ENCODE data around the gene MUC16.
"Not testable (repeated sequence)": the region's sequence is repeated elsewhere in the genome, so short reads cannot be mapped to it uniquely, and the experiment has no call there.

The MUC16 gene
- total RNA-seq: 0.09 to 0.30 reads per million in 2 experiments

GRCh38 chr19:9009935-9010651, at the start of gene MUC16:
TSS of gene MUC16 (minus strand) at chr19:9010409.
- no peak for DNase-seq (ENCODE audit: low read depth)

- no peak for DNase-seq (ENCODE audit: low read depth)
Measured at GRCh38 chr19:9058905-9059667, 48.9 kb upstream of the MUC16 start.

GRCh38 chr19:9057505-9058258, 47.5 kb upstream of the MUC16 start:
- no peak for DNase-seq (ENCODE audit: low read depth)

GRCh38 chr19:9056131-9056530, 45.9 kb upstream of the MUC16 start:
- DNase-seq (ENCODE audit: low read depth): not testable (repeated sequence)

- DNase-seq (ENCODE audit: low read depth): no peak
Measured at GRCh38 chr19:9054765-9055164, 44.6 kb upstream of the MUC16 start.

- DNase-seq (ENCODE audit: low read depth): no peak
Measured at GRCh38 chr19:9054207-9054606, 44.0 kb upstream of the MUC16 start.

- DNase-seq (ENCODE audit: low read depth): not testable (repeated sequence)
Measured at GRCh38 chr19:9053674-9054073, 43.5 kb upstream of the MUC16 start.

GRCh38 chr19:9052894-9053293, 42.7 kb upstream of the MUC16 start:
- no peak for DNase-seq (ENCODE audit: low read depth)

GRCh38 chr19:9046694-9047093, 36.5 kb upstream of the MUC16 start:
- no peak for DNase-seq (ENCODE audit: low read depth)

- DNase-seq (ENCODE audit: low read depth): no peak
Measured at GRCh38 chr19:9044449-9044848, 34.2 kb upstream of the MUC16 start.

GRCh38 chr19:9043524-9043923, 33.3 kb upstream of the MUC16 start:
- no peak for DNase-seq (ENCODE audit: low read depth)

- DNase-seq (ENCODE audit: low read depth): no peak
Measured at GRCh38 chr19:9041023-9041422, 30.8 kb upstream of the MUC16 start.

GRCh38 chr19:9040131-9040530, 29.9 kb upstream of the MUC16 start:
- DNase-seq (ENCODE audit: low read depth): no peak

GRCh38 chr19:9039728-9040127, 29.5 kb upstream of the MUC16 start:
- DNase-seq (ENCODE audit: low read depth): no peak

- DNase-seq (ENCODE audit: low read depth): no peak
Measured at GRCh38 chr19:9037400-9038062, 27.3 kb upstream of the MUC16 start.

- DNase-seq (ENCODE audit: low read depth): no peak
Measured at GRCh38 chr19:9032136-9032631, 22.0 kb upstream of the MUC16 start.

- DNase-seq (ENCODE audit: low read depth): no peak
Measured at GRCh38 chr19:9018163-9018875, 8.1 kb upstream of the MUC16 start.

GRCh38 chr19:9014803-9015202, 4.6 kb upstream of the MUC16 start:
- DNase-seq (ENCODE audit: low read depth): no peak

- no peak for DNase-seq (ENCODE audit: low read depth)
Measured at GRCh38 chr19:9013988-9014387, 3.8 kb upstream of the MUC16 start.

- no peak for DNase-seq (ENCODE audit: low read depth)
Measured at GRCh38 chr19:9011875-9012274, 1.7 kb upstream of the MUC16 start.

GRCh38 chr19:9010693-9011092, 484 bp upstream of the MUC16 start:
- DNase-seq (ENCODE audit: low read depth): no peak
